H1 (cell line): ENCODE results near the gene PRXL2B. TPM values are rescaled to one million over a fixed set of nuclear protein-coding genes. Genes with fewer than 3 reads are reported as not detected.

Experiments
- ATF2 ChIP-seq: IDR thresholded peaks from 2 replicates; pipeline ENCODE4 v1.6.1; 2012; ENCODE audit warnings: low read length, inconsistent platforms
- BCL11A ChIP-seq, 2 experiments: IDR thresholded peaks; one replicate each; pipeline ENCODE4 v1.6.1; 2011; ENCODE audit warnings: low read depth in 2 of 2, low read length in 2 of 2, mild to moderate bottlenecking in 2 of 2
- CBX5 ChIP-seq: fragments of 300-800, 300-1000 bp; sonication (generic); IDR thresholded peaks from 2 replicates; pipeline ENCODE4 v1.7.1; 2016; ENCODE audit warnings: antibody characterized with exemption, low read length, low read depth
- CHD2 ChIP-seq: IDR thresholded peaks from 2 replicates; pipeline ENCODE4 v1.6.1; 2012; ENCODE audit warnings: low read length, improper control_type of control experiment
- CHD7 ChIP-seq: fragments of 300-600 bp; sonication (generic); IDR thresholded peaks from 2 replicates; pipeline ENCODE4 v1.7.1; 2012; ENCODE audit warnings: low read length, moderate library complexity, mild to moderate bottlenecking, inconsistent platforms; ENCODE audit not compliant: insufficient replicate concordance
- SIRT6 ChIP-seq: IDR thresholded peaks from one replicate; pipeline ENCODE4 v1.7.1; 2012; ENCODE audit warnings: low read length, inconsistent platforms
- SRF ChIP-seq: IDR thresholded peaks from 2 replicates; pipeline ENCODE4 v1.6.1; 2011; ENCODE audit warnings: mild to moderate bottlenecking, low read depth, low read length, moderate library complexity
- polyA plus RNA-seq, 7 experiments: library from polyadenylated mRNA; depleted of rRNA in 3 of 7; stranded (reverse) in 5 of 7; unstranded in 2 of 7; fragments of >200 nt in 5 of 7; fragments of 200-250 nt in 2 of 7; gene quantifications; 1 replicate in 5 of 7; 2 replicates in 1 of 7; 4 replicates in 1 of 7; pipeline versions ENCODE4 v1.2.1 to v1.2.3, GENCODE V29; 2011 to 2013; ENCODE audit warnings: missing spikeins in 2 of 7, mixed read lengths in 2 of 7
- total RNA-seq: library from RNA; stranded (reverse); fragmentation: NEBNext Ultra II Directional; extraction: Animal tissue kit (Norgen Biotek cat#: 25700); gene quantifications from 2 replicates; pipeline ENCODE4 v1.2.1, GENCODE V29; 2021

Gene PRXL2B
- total and polyA plus RNA-seq, 2 of the 8 experiments (the other 6 are each of a cell fraction or from before 2014, with no cell fraction given), result 35.3 to 46.0 TPM

GRCh38 chr1:2635361-2636010 is 48.9 kb downstream of the PRXL2B start (continued):
- TF ChIP-seq CHD7 (no peak), CHD2 (no peak), SRF (no peak), CBX5 (no peak), BCL11A (IDR thresholded peaks at IDR 0.05; ENCODE audit: low read depth in 2 of 2, low read length in 2 of 2) (no peak), ATF2 (no peak), SIRT6 (no peak)
